K562 (cell line): Measurements from ENCODE around the gene KLRF1. TPM values are rescaled to one million over a fixed set of nuclear protein-coding genes. Genes with fewer than 3 reads are reported as not detected.

ENCODE experiments used
- ATAC-seq: fragments of 200-7000 bp; cut with Tn5 transposase; 3 replicates; pipeline ENCODE4 v1.9.1; 2020; ENCODE audit warnings: moderate library complexity
- BruUV-seq: library from RNA; stranded (reverse); fragments of 400-500 nt; replicated peaks from 2 replicates; lab custom pipeline; 2021; lab: Mats Ljungman, UMichigan
- CTCF ChIA-PET: fragments of 300-600 bp; formaldehyde crosslinking; extraction: SDS; loops from one replicate; lab custom pipeline; 2021; ENCODE audit warnings: low intra/inter-chr PET ratio; lab: Yijun Ruan, JAX
- POLR2A ChIA-PET: fragments of 300-600, 350-650 bp; sonication (Branson Sonifier 250); formaldehyde crosslinking; extraction: SDS; loops from one replicate; lab custom pipeline; 2021; ENCODE audit warnings: antibody characterized with exemption, inconsistent platforms; lab: Yijun Ruan, JAX
- DNase-seq, 4 experiments: peaks; one replicate each; pipeline versions ENCODE4 v3.0.0 to v3.0.0-alpha.2; 2011 to 2018; ENCODE audit warnings: low spot score in 3 of 4, mixed read lengths in 3 of 4; ENCODE audit errors: extremely low read depth in 1 of 4
- FAIRE-seq: peaks from 2 replicates; lab custom pipeline; 2011; peaks lifted over from hg19 to GRCh38; lab: Jason Lieb, UNC
- H2AFZ ChIP-seq: 2 replicates; pipeline ENCODE4 v1.6.0; 2011; ENCODE audit warnings: low read depth, low read length, control low read depth, inconsistent platforms
- H3K27ac ChIP-seq: fragments of 200-600 bp; 3 replicates; pipeline ENCODE4 v1.8.0; 2011; ENCODE audit warnings: low read depth, mild to moderate bottlenecking, control low read depth, inconsistent platforms, low read length, moderate library complexity, mixed read lengths; ENCODE audit errors: extremely low read depth
- H3K27me3 ChIP-seq, 2 experiments: fragments of 300-600 bp in 1 of 2; 2 replicates in 1 of 2; 3 replicates in 1 of 2; pipeline versions ENCODE4 v1.6.0 to v1.8.0; 2011; ENCODE audit warnings: inconsistent platforms in 2 of 2, low read length in 2 of 2, mild to moderate bottlenecking in 1 of 2, mixed read lengths in 1 of 2, moderate library complexity in 1 of 2; ENCODE audit not compliant: control insufficient read depth in 2 of 2, insufficient read depth in 2 of 2
- H3K36me3 ChIP-seq: fragments of 300-600 bp; 3 replicates; pipeline ENCODE4 v1.8.0; 2011; ENCODE audit warnings: mild to moderate bottlenecking, low read length, inconsistent platforms; ENCODE audit not compliant: control insufficient read depth, insufficient read depth
- H3K4me1 ChIP-seq, 2 experiments: fragments of 200-600 bp in 1 of 2; replicated peaks in 1 of 2; 2 replicates in 1 of 2; 3 replicates in 1 of 2; pipeline versions ENCODE4 v1.5.1 to v1.8.0; 2011; ENCODE audit warnings: inconsistent platforms in 2 of 2, low read length in 2 of 2, mild to moderate bottlenecking in 1 of 2, mixed read lengths in 1 of 2, moderate library complexity in 1 of 2; ENCODE audit not compliant: control insufficient read depth in 2 of 2, insufficient read depth in 2 of 2
- H3K4me2 ChIP-seq: 2 replicates; pipeline ENCODE4 v1.6.1; 2011; ENCODE audit warnings: low read length, control low read depth, inconsistent platforms, mixed read lengths; ENCODE audit not compliant: insufficient read depth
- H3K4me3 ChIP-seq: fragments of 200-600 bp; sonication (generic), shearing (Covaris generic); 2 replicates; pipeline ENCODE4 v1.5.1; 2016; ENCODE audit warnings: control low read depth, inconsistent platforms
- H3K79me2 ChIP-seq: fragments of 200-600 bp; 3 replicates; pipeline ENCODE4 v1.8.0; 2011; ENCODE audit warnings: low read length, inconsistent platforms; ENCODE audit not compliant: control insufficient read depth, insufficient read depth
- H3K9ac ChIP-seq, 2 experiments: 2 replicates each; pipeline versions ENCODE4 v1.6.0 to v1.6.1; 2011; ENCODE audit warnings: low read depth in 2 of 2, low read length in 2 of 2, control low read depth in 1 of 2, inconsistent platforms in 1 of 2, mild to moderate bottlenecking in 1 of 2, mixed read lengths in 1 of 2; ENCODE audit not compliant: insufficient read depth in 1 of 2
- H3K9me1 ChIP-seq: one replicate; pipeline ENCODE4 v1.6.0; 2011; ENCODE audit warnings: inconsistent platforms, mild to moderate bottlenecking, low read length, moderate library complexity; ENCODE audit not compliant: control insufficient read depth, insufficient read depth
- H3K9me3 ChIP-seq: replicated peaks from 2 replicates; pipeline ENCODE4 v1.5.1; 2011; ENCODE audit warnings: low read depth, low read length, inconsistent platforms; ENCODE audit not compliant: control insufficient read depth, insufficient read depth
- H4K20me1 ChIP-seq: replicated peaks from 2 replicates; pipeline ENCODE4 v1.6.1; 2011; ENCODE audit warnings: low read length, inconsistent platforms, mixed read lengths; ENCODE audit not compliant: control insufficient read depth, insufficient read depth
- ARHGAP35 ChIP-seq: fragments of 450-650 bp; IDR thresholded peaks from 2 replicates; pipeline ENCODE4 v1.6.1; 2018; ENCODE audit not compliant: partially characterized antibody
- ARID4B ChIP-seq: sonication (generic); formaldehyde crosslinking; IDR thresholded peaks from 2 replicates; pipeline ENCODE4 v1.8.0; 2022; ENCODE audit warnings: mild to moderate bottlenecking, missing genetic modification reagents
- ARNT ChIP-seq, 2 experiments: fragments of 450-650 bp; IDR thresholded peaks; 2 replicates each; pipeline ENCODE4 v1.6.1; 2016; ENCODE audit warnings: mild to moderate bottlenecking in 1 of 2
- CC2D1A ChIP-seq: fragments of 450-650 bp; IDR thresholded peaks from 2 replicates; pipeline ENCODE4 v1.6.1; 2017; ENCODE audit warnings: mild to moderate bottlenecking
- MCM2 ChIP-seq: fragments of 450-650 bp; IDR thresholded peaks from 2 replicates; pipeline ENCODE4 v1.6.1; 2017; ENCODE audit warnings: low read depth, mild to moderate bottlenecking
- MCM3 ChIP-seq: fragments of 450-650 bp; IDR thresholded peaks from 2 replicates; pipeline ENCODE4 v1.6.1; 2016
- NFIC ChIP-seq: fragments of 450-650 bp; IDR thresholded peaks from 2 replicates; pipeline ENCODE4 v1.6.1; 2017; ENCODE audit warnings: mild to moderate bottlenecking, inconsistent platforms
- POLR3G ChIP-seq: IDR thresholded peaks from 2 replicates; pipeline ENCODE4 v1.6.1; 2011; ENCODE audit not compliant: insufficient read length, insufficient replicate concordance; ENCODE audit errors: extremely low read depth
- SMAD3 ChIP-seq: fragments of 450-650 bp; formaldehyde crosslinking; conservative IDR thresholded peaks from 2 replicates; pipeline ENCODE4 v1.4.0; 2020; ENCODE audit warnings: mild to moderate bottlenecking
- WGBS: fragments of 100-300 bp; shearing (Covaris generic); methylation state at CpG from one replicate; pipeline ENCODE4 v1.1.6; 2016; ENCODE audit warnings: low coverage, mixed read lengths; ENCODE audit not compliant: insufficient coverage; ENCODE audit errors: missing lambda C conversion rate; 5-methylcytosine and 5-hydroxymethylcytosine counted together
- in situ Hi-C: fragments of 300-500 bp; cut with MboI; formaldehyde crosslinking; loops from 4 replicates; pipeline ENCODE4 v1.15.0; 2018; ENCODE audit warnings: inconsistent platforms, mixed read lengths
- intact Hi-C: fragments of 100-400 bp; cut with micrococcal nuclease; formaldehyde crosslinking; loops from 2 replicates; pipeline ENCODE4 v1.14.2; 2022
- polyA plus RNA-seq, 8 experiments: library from polyadenylated mRNA; depleted of rRNA in 4 of 8; stranded (reverse) in 5 of 8; unstranded in 3 of 8; fragments of >200 nt; fragmentation: Nextera tagmentation in 2 of 8; fragmentation: Illumina TruSeq in 1 of 8; extraction: Ambion mirVana in 2 of 8; extraction: Trizol in 1 of 8; gene quantifications; 2 replicates each; pipeline versions ENCODE4 v1.2.1 to v1.2.3, GENCODE V29; 2011 to 2014; ENCODE audit warnings: inconsistent platforms in 1 of 8, missing spikeins in 1 of 8
- total RNA-seq, 7 experiments: library from RNA; depleted of rRNA in 6 of 7; stranded (reverse); fragments of >200 nt in 6 of 7; fragmentation: Illumina TruSeq in 2 of 7; extraction: Trizol in 2 of 7; gene quantifications; 2 replicates each; pipeline versions ENCODE4 v1.2.1 to v1.2.3, GENCODE V29; 2011 to 2021; ENCODE audit warnings: low replicate concordance in 1 of 7
- TF ChIP-seq, protein P1 (sequence below), 2 experiments: IDR thresholded peaks in 1 of 2; conservative IDR thresholded peaks in 1 of 2; 2 replicates each; pipeline ENCODE4 v1.6.1; 2016; ENCODE audit warnings: low read depth in 2 of 2, mild to moderate bottlenecking in 1 of 2, missing compliant biosample characterization in 1 of 2, missing genetic modification characterization in 1 of 2, moderate library complexity in 1 of 2
- TF ChIP-seq, protein P2 (sequence below): sonication (generic); formaldehyde crosslinking; IDR thresholded peaks from 2 replicates; pipeline ENCODE4 v1.8.1; 2022; ENCODE audit warnings: missing genetic modification reagents

The KLRF1 gene
- total and polyA plus RNA-seq, 9 of the 15 experiments (the other 6 are each of a cell fraction or from before 2014, with no cell fraction given): 0.48 to 1.8 (median 1.1) TPM

DNA sequence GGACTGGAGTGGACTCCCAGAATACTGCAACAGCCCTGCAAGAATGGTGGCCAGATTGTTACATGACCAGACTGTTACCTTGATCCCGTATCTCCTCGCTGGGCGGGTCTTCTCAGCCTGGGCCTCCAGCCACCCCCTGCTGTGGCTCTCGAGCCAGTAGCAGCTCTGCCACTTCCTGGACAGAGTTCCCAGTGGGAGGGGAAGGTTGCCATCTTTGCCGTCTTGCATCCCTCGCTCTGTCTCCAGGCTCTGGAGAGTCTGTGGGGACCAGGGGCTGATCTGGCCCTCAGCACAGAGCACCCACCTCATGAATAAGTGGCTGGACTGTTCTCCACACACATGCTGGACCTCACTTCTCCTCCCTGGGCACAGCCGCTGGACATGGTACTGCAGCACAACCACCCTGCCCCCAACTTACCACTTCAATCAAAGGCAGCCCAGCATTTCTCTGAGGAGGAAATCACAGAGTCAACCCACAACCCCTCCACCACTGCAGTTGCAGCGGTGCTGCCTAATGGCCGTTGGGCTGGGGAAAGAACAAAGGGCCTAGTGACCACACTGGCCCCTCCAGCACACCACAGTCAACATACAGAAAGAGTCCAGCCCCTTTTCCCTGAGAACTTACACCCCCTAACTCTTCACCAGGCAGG, 6.9 kb upstream of the KLRF1 start (continued):
- TF ChIP-seq, protein P1, sequence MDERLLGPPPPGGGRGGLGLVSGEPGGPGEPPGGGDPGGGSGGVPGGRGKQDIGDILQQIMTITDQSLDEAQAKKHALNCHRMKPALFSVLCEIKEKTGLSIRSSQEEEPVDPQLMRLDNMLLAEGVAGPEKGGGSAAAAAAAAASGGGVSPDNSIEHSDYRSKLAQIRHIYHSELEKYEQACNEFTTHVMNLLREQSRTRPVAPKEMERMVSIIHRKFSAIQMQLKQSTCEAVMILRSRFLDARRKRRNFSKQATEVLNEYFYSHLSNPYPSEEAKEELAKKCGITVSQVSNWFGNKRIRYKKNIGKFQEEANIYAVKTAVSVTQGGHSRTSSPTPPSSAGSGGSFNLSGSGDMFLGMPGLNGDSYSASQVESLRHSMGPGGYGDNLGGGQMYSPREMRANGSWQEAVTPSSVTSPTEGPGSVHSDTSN (CRISPR knock-in tag; IDR thresholded peaks at IDR 0.05; ENCODE audit: low read depth): no peak
- TF ChIP-seq, protein P1 (tag; conservative IDR thresholded peaks at IDR 0.05; ENCODE audit: low read depth): no peak
- TF ChIP-seq ARNT (IDR thresholded peaks at IDR 0.05): no peak

DNA sequence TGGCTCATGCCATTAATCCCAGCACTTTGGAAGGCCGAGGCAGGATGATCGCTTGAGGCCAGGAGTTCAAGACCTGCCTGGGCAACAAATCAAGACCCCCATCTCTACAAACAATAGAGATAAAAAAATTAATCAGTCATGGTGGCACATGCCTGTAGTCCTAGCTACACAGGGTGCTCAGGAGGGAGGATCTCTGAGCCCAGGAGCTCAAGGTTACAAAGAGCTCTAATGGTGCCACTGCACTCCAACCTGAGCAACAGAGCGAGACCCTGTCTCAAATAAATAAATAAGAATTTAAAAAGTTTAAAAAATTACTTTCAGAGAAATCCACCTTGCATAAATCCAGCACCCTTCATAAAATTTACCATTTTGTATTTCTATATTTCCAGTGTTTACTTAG, 2.2 kb downstream of the KLRF1 start:
- no peak overlapping the region for H2AFZ ChIP-seq
- CTCF ChIA-PET: no interaction called here
- ATAC-seq (no peak), DNase-seq (no peak), FAIRE-seq (no peak)
- no peaks in the 10 kb centered on the region for H3K9me1 ChIP-seq
- TF ChIP-seq SMAD3 (CRISPR knock-in tag): no peak
- no peak for TF ChIP-seq CC2D1A
- no peak for TF ChIP-seq ARID4B
- TF ChIP-seq MCM3: no peak
- no peak for TF ChIP-seq NFIC
- no peak for TF ChIP-seq MCM2
- TF ChIP-seq, protein P2, sequence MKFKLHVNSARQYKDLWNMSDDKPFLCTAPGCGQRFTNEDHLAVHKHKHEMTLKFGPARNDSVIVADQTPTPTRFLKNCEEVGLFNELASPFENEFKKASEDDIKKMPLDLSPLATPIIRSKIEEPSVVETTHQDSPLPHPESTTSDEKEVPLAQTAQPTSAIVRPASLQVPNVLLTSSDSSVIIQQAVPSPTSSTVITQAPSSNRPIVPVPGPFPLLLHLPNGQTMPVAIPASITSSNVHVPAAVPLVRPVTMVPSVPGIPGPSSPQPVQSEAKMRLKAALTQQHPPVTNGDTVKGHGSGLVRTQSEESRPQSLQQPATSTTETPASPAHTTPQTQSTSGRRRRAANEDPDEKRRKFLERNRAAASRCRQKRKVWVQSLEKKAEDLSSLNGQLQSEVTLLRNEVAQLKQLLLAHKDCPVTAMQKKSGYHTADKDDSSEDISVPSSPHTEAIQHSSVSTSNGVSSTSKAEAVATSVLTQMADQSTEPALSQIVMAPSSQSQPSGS: no peak
- no peak for TF ChIP-seq ARHGAP35
- TF ChIP-seq POLR3G: no peak
- no peaks in the 10 kb centered on the region for H3K4me1 ChIP-seq
- no peaks in the 10 kb centered on the region for H3K27me3 ChIP-seq
- H3K9ac ChIP-seq: no peak overlapping the region
- H3K36me3 ChIP-seq: no peaks in the 10 kb centered on the region
- no peak overlapping the region for H3K27ac ChIP-seq
- WGBS: 53% methylated on average over 3 of the region's 3 CpGs
- in situ Hi-C loops: no loop called here
- BruUV-seq: no TSS peak
- H3K4me2 ChIP-seq: no peak overlapping the region
- 0 out of 2 replicates have a peak, but pooled peaks cover 1% of the 10 kb centered on the region for H3K9me3 ChIP-seq
- no peaks in the 10 kb centered on the region for H4K20me1 ChIP-seq
- no peaks in the 10 kb centered on the region for H3K79me2 ChIP-seq
- intact Hi-C loops: no loop called here
- H3K4me3 ChIP-seq: no peak overlapping the region
- POLR2A ChIA-PET: interaction anchor here (0.6 kb wide), 1 partner anchor 148 kb away, joined by 3 read pairs; no protein-coding TSS in a partner anchor
